GM18907 (cell line): Measurements from ENCODE around the gene BLVRB.
"Not testable (repeated sequence)": the region's sequence is repeated elsewhere in the genome, so short reads cannot be mapped to it uniquely, and the experiment has no call there.

Experiments used
- ATAC-seq: cut with Tn5 transposase; IDR thresholded peaks from one replicate; pipeline ENCODE4 v1.9.1; 2021; ENCODE audit warnings: mild to moderate bottlenecking, moderate library complexity; ENCODE audit not compliant: unreplicated experiment

The BLVRB gene

GRCh38 chr19:40465557-40466218 is at the start of gene BLVRB:
Gene BLVRB, minus strand, starts transcription at chr19:40465745. Its CDS starts 57 bp downstream, at chr19:40465688.
- ATAC-seq = peak; percentile 84

- no peak for ATAC-seq
Observed at GRCh38 chr19:40513741-40514315, 48.3 kb upstream of the BLVRB start.

GRCh38 chr19:40513345-40513678 is 47.8 kb upstream of the BLVRB start:
- ATAC-seq = no peak

GRCh38 chr19:40512473-40513344 is 47.2 kb upstream of the BLVRB start:
- ATAC-seq = no peak

GRCh38 chr19:40512110-40512472 is 46.5 kb upstream of the BLVRB start:
- no peak for ATAC-seq

GRCh38 chr19:40511487-40511886 is 45.9 kb upstream of the BLVRB start:
- ATAC-seq = no peak

GRCh38 chr19:40510526-40511115 is 45.1 kb upstream of the BLVRB start:
- no peak for ATAC-seq

- ATAC-seq = no peak
Observed at GRCh38 chr19:40508739-40509260, 43.3 kb upstream of the BLVRB start.

GRCh38 chr19:40507892-40508291 is 42.3 kb upstream of the BLVRB start:
- no peak for ATAC-seq

- no peak for ATAC-seq
Observed at GRCh38 chr19:40506099-40506498, 40.6 kb upstream of the BLVRB start.

GRCh38 chr19:40503320-40503695 is 37.8 kb upstream of the BLVRB start:
- ATAC-seq = no peak

GRCh38 chr19:40502647-40503319 is 37.2 kb upstream of the BLVRB start:
- no peak for ATAC-seq

- ATAC-seq = no peak
Observed at GRCh38 chr19:40502081-40502480, 36.5 kb upstream of the BLVRB start.

- ATAC-seq = no peak
Observed at GRCh38 chr19:40501599-40501998, 36.1 kb upstream of the BLVRB start.

- ATAC-seq = not testable (repeated sequence)
Observed at GRCh38 chr19:40500678-40501530, 35.4 kb upstream of the BLVRB start.

- no peak for ATAC-seq
Observed at GRCh38 chr19:40499320-40499719, 33.8 kb upstream of the BLVRB start.

- ATAC-seq = no peak
Observed at GRCh38 chr19:40497214-40497613, 31.7 kb upstream of the BLVRB start.

- ATAC-seq = no peak
Observed at GRCh38 chr19:40494191-40494838, 28.8 kb upstream of the BLVRB start.

GRCh38 chr19:40493778-40494177 is 28.2 kb upstream of the BLVRB start:
- ATAC-seq = no peak
